Measurements from ENCODE around the gene FRMPD2. TPM values are rescaled to one million over a fixed set of nuclear protein-coding genes. Genes with fewer than 3 reads are reported as not detected.

The FRMPD2 gene
- total RNA-seq, 1 donor from 2014 or later, result not detected

DNA sequence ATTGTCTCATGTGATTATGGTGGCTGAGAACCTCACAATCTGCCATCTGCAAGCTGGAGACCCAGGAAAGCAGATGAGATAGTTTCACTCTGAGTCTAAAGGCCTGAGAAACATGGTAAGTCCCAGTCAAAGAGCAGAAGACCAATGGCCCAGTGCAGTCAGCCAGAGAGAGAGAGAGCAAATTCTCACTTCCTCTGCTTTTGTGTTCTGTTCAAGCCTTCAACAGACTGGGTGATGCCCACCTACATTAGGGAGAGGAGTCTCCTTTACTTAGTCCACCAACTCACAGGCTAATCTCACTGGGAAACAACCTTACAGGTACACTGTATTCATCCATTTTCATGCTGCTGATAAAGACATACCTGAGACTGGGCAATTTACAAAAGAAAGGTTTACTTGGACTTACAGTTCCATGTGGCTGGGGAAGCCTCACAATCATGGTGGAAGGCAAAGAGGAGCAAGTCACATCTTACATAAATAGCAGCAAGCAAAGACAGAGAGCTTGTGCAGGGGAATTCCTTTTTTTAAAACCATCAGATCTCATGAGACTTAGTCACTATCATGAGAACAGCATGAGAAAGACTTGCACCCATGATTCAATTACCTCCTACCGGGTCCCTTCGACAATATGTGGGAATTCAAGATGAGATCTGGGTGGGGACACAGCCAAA, 4.7 kb upstream of the FRMPD2 start:
- TF ChIP-seq, protein P1, sequence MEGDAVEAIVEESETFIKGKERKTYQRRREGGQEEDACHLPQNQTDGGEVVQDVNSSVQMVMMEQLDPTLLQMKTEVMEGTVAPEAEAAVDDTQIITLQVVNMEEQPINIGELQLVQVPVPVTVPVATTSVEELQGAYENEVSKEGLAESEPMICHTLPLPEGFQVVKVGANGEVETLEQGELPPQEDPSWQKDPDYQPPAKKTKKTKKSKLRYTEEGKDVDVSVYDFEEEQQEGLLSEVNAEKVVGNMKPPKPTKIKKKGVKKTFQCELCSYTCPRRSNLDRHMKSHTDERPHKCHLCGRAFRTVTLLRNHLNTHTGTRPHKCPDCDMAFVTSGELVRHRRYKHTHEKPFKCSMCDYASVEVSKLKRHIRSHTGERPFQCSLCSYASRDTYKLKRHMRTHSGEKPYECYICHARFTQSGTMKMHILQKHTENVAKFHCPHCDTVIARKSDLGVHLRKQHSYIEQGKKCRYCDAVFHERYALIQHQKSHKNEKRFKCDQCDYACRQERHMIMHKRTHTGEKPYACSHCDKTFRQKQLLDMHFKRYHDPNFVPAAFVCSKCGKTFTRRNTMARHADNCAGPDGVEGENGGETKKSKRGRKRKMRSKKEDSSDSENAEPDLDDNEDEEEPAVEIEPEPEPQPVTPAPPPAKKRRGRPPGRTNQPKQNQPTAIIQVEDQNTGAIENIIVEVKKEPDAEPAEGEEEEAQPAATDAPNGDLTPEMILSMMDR (IDR thresholded peaks at IDR 0.05; ENCODE audit: unreplicated experiment), result no peak
- Mint-ChIP-seq H3K36me3 (ENCODE audit: low read depth, unreplicated experiment) (peaks cover 4% of the 10 kb centered on the region), H3K27ac (ENCODE audit: unreplicated experiment) (no peak overlapping the region), H3K27me3 (ENCODE audit: unreplicated experiment) (peaks cover 3% of the 10 kb centered on the region), H3K4me3 (ENCODE audit: unreplicated experiment) (no peak overlapping the region), H3K9me3 (ENCODE audit: unreplicated experiment) (no peaks in the 10 kb centered on the region), H3K4me1 (ENCODE audit: unreplicated experiment) (peaks cover 13% of the 10 kb centered on the region)
- no peak for DNase-seq (ENCODE audit: low spot score)

DNA sequence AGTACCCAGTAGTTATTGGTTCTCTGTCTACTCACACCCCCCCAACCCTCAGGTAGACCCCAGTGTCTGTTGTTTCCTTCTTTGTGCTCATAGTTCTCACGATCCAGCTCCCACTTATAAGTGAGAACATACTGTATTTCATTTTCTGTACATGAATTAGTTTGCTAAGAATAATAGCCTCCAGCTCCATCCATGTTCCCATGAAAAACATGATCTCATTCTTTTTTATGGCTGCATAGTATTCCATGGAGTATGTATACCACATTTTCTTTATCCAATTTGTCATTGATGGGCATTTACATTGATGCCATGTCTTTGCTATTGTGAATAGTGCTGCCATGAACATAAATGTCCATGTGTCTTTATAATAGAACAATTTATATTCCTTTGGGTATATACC, 2.6 kb upstream of the FRMPD2 start:
- H3K27ac Mint-ChIP-seq (ENCODE audit: unreplicated experiment), result no peak overlapping the region
- no peaks in the 10 kb centered on the region for H3K36me3 Mint-ChIP-seq (ENCODE audit: low read depth, unreplicated experiment)
- H3K4me1 Mint-ChIP-seq (ENCODE audit: unreplicated experiment), result peaks cover 14% of the 10 kb centered on the region
- TF ChIP-seq, protein P1 (IDR thresholded peaks at IDR 0.05; ENCODE audit: unreplicated experiment), result no peak
- no peak overlapping the region for H3K4me3 Mint-ChIP-seq (ENCODE audit: unreplicated experiment)
- H3K9me3 Mint-ChIP-seq (ENCODE audit: unreplicated experiment), result no peaks in the 10 kb centered on the region
- no peak for DNase-seq (ENCODE audit: low spot score)
- peaks cover 3% of the 10 kb centered on the region for H3K27me3 Mint-ChIP-seq (ENCODE audit: unreplicated experiment)

DNA sequence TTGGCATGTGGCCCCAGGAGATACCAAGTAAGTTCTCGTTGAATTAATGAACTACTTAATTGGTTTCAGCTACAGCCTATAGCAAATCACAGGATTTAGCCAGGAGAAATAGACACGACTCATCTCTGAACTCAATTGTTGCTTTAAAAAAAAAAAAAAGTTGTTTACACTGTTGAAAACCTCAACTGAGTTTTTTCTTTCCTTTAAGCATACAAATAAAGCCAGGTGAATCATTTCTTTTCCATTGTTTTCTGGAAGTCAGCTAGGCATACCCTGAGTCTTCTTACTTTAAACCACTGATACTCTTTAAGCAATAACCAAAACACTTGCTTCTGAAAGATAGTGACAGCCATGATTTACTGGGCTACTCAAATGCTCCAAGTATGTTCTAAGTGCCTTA, 755 bp downstream of the FRMPD2 start:
- H3K27me3 Mint-ChIP-seq (ENCODE audit: unreplicated experiment), result peaks cover 3% of the 10 kb centered on the region

DNA sequence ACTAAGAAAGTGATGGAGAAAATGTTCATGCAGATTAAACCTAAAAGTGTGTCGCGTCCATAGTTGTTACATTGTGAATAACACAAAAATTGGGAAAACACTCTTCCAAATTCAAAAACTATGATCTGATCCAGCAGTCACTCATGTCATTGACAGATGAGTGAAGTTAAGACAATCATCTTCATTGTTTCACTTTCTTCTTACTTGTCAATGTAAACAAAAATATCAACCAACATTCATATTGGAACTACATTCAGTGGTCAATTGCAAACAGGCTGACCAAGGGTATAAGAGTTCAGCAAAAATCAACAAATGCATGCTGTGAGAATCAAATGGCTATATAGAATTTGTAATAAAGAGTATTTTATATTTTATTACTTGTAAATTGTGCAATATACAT, 1.8 kb downstream of the FRMPD2 start:
- DNase-seq (ENCODE audit: low spot score), result no peak
- TF ChIP-seq, protein P1 (IDR thresholded peaks at IDR 0.05; ENCODE audit: unreplicated experiment), result no peak
- Mint-ChIP-seq H3K9me3 (ENCODE audit: unreplicated experiment) (no peaks in the 10 kb centered on the region), H3K27me3 (ENCODE audit: unreplicated experiment) (no peaks in the 10 kb centered on the region), H3K4me3 (ENCODE audit: unreplicated experiment) (no peak overlapping the region), H3K27ac (ENCODE audit: unreplicated experiment) (no peak overlapping the region), H3K36me3 (ENCODE audit: low read depth, unreplicated experiment) (no peaks in the 10 kb centered on the region), H3K4me1 (ENCODE audit: unreplicated experiment) (peaks cover 14% of the 10 kb centered on the region)

More for the DNA sequence above, 755 bp downstream of the FRMPD2 start:
- TF ChIP-seq, protein P1 (IDR thresholded peaks at IDR 0.05; ENCODE audit: unreplicated experiment), result no peak
- DNase-seq (ENCODE audit: low spot score), result no peak
- Mint-ChIP-seq H3K4me1 (ENCODE audit: unreplicated experiment) (peaks cover 14% of the 10 kb centered on the region), H3K27ac (ENCODE audit: unreplicated experiment) (no peak overlapping the region), H3K4me3 (ENCODE audit: unreplicated experiment) (no peak overlapping the region), H3K9me3 (ENCODE audit: unreplicated experiment) (no peaks in the 10 kb centered on the region), H3K36me3 (ENCODE audit: low read depth, unreplicated experiment) (no peaks in the 10 kb centered on the region)

DNA sequence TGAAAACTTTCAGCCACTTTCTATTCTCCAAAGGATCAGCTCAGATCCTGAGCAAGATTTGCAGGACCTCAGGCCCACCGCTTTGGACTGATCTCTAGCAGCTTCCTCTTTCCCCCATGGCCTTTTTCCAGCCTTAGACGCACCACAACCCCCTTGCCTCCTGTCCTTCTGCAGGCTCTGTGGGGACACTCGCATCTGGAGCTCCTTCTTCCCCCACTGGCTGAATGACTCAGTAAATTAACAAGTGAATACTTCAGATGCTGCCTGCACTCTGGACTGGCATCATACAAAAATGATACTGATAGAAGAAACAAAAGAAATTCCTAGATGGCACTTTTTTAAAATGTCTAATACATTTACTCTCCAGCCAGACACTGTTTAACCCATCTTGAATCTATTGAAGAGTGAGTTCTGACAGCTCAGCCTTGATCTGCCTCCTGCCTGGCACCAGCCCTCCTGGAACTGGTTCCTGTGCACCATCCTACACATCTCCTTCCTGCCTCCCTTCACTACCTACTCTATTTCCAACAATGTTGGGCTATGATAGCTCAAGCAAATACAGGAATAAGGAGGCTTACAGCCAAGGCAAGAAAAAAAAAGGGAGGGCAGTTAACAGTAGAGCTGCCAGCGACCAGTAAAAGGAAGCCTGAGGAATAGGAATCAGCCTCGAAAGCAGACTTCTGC, 3.3 kb downstream of the FRMPD2 start:
- Mint-ChIP-seq H3K4me3 (ENCODE audit: unreplicated experiment) (no peak overlapping the region), H3K36me3 (ENCODE audit: low read depth, unreplicated experiment) (no peaks in the 10 kb centered on the region), H3K27me3 (ENCODE audit: unreplicated experiment) (peaks cover 2% of the 10 kb centered on the region), H3K9me3 (ENCODE audit: unreplicated experiment) (no peaks in the 10 kb centered on the region), H3K4me1 (ENCODE audit: unreplicated experiment) (peaks cover 12% of the 10 kb centered on the region), H3K27ac (ENCODE audit: unreplicated experiment) (no peak overlapping the region)
- DNase-seq (ENCODE audit: low spot score), result no peak
- TF ChIP-seq, protein P1 (IDR thresholded peaks at IDR 0.05; ENCODE audit: unreplicated experiment), result no peak

Data from endothelial cell (in vitro differentiated cells).